G401 (cell line): ENCODE measurements around the gene C15orf40. TPM values are rescaled to one million over a fixed set of nuclear protein-coding genes. Genes with fewer than 3 reads are reported as not detected.
"Not testable (repeated sequence)": the region's sequence is repeated elsewhere in the genome, so short reads cannot be mapped to it uniquely, and the experiment has no call there.

ENCODE experiments used
- DNase-seq: peaks from one replicate; pipeline ENCODE4 v3.0.0-alpha.2; 2015; ENCODE audit warnings: low spot score
- in situ Hi-C: cut with HindIII; loops from 2 replicates; pipeline ENCODE4 v1.10.0; 2016; ENCODE audit warnings: low sequenced_read_pairs, mixed read lengths
- total RNA-seq: library from RNA; depleted of rRNA; stranded (reverse); fragments of >200 nt; shearing (Covaris generic); gene quantifications from 2 replicates; pipeline ENCODE4 v1.2.3, GENCODE V29; 2014; rRNA removed

C15orf40 gene
- 15.7 and 21.2 TPM in 2 replicates for total RNA-seq

DNA sequence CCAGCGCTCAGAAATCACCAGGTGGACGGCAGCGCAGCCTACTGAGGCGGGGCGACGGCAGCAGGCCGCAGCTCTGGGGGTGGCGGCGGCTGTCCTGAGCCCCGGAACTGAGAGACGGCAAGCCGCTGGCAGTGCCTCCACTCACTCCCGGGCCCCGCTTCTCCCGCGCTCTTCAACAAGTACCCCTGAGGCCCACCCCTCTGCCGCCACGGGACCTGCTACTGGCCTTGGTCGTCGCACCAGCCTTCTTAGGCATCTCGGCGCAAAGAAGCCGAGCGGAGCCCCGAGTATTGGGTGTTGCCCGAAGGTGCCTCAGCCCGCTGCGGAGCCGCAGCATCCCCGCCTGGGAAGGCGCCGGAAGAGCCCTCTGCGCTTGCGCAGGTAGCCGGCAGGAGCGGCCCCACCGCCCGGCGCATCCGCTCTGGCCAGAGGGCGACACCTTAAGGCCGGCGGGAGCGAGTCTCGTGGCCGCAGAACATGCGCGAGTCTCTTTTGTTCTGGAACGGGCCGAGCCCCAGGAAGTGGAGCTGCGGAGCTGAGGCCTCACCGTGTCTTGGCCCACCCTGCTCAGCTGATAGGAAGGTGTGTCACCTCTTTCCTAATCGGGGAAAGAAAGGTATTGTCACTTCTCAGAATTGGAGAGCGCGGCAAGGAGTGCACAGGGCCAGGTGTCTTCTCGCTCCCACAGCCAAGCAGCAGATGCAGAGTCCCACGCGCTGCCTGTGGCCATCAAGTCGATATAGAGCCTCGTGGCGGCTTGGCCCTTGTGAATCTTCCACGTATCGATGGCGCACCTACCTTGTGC lies at the start of gene C15orf40:
Gene C15orf40 (minus strand): TSS at position 369 of the 805 bp plus-strand sequence. CDS start 32 bp downstream, at position 337.
- in situ Hi-C loops, result no loop called here
- peak; percentile 89 for DNase-seq

- in situ Hi-C loops, result no loop called here
- DNase-seq, result no peak
These were observed 46.4 kb upstream of the C15orf40 start for GRCh38 chr15:83057696-83058376.

DNA sequence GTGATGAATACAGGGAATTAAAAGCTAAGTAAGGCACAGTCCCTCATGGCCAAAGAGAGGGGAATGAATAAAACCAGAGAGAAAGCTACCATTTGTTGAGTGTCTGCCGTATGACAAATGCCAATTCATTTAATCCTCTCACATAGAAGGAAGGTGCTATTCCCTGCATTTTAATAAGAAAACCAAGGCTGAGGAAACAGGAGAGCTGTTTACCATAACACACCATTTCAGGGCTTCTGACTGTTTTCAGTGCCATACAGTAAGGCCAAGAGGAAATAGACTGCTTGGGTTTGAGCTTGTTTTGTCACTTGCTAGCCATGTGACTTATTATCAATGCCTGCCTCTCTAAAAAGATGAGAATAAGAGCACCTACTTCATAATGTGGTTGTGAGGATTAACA lies 45.6 kb upstream of the C15orf40 start:
- no peak for DNase-seq
- in situ Hi-C loops, result no loop called here

GRCh38 chr15:83053151-83053550 lies 41.7 kb upstream of the C15orf40 start:
- in situ Hi-C loops, result no loop called here
- DNase-seq, result no peak

GRCh38 chr15:83046558-83047127 lies 35.2 kb upstream of the C15orf40 start:
- in situ Hi-C loops, result no loop called here
- no peak for DNase-seq

DNA sequence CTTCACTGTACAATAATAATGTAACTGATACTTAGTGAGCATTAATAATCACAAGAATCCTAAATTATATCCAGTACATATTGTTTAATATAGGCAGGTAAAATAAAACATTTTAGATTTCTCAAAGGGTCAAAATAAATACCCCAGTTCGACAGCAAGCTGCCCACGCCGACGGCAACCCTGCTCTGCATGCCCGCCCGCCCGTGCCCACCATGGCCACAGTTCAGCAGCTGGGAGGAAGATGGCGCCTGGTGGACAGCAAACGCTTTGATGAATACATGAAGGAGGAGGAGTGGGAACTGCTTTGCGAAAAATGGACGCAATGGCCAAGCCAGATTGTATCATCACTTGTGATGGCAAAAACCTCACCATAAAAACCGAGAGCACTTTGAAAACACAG lies 32.7 kb upstream of the C15orf40 start:
- in situ Hi-C loops, result no loop called here
- DNase-seq, result no peak

- no peak for DNase-seq
- in situ Hi-C loops, result no loop called here
These were observed 27.8 kb upstream of the C15orf40 start for GRCh38 chr15:83039206-83039605.

- in situ Hi-C loops, result no loop called here
- DNase-seq, result no peak
These were observed 24.8 kb upstream of the C15orf40 start for GRCh38 chr15:83036253-83036652.

DNA sequence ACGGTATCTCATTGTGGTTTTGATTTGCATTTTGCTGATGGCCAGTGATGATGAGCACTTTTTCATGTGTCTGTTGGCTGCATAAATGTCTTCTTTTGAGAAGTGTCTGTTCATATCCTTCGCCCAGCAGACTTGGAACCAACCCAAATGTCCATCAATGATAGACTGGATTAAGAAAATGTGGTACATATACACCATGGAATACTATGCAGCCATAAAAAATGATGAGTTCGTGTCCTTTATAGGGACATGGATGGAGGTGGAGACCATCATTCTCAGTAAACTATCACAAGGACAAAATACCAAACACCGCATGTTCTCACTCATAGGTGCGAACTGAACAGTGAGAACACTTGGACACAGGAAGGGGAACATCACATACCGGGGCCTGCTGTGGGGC lies 19.8 kb upstream of the C15orf40 start:
- DNase-seq, in situ Hi-C loops: not testable (repeated sequence)

- no peak for DNase-seq
- in situ Hi-C loops, result no loop called here
These were observed 18.6 kb upstream of the C15orf40 start for GRCh38 chr15:83030021-83030420.

- in situ Hi-C loops, result no loop called here
- no peak for DNase-seq
These were observed 7.0 kb upstream of the C15orf40 start for GRCh38 chr15:83018436-83018835.

GRCh38 chr15:83016906-83017305 lies 5.5 kb upstream of the C15orf40 start:
- in situ Hi-C loops, result no loop called here
- no peak for DNase-seq

DNA sequence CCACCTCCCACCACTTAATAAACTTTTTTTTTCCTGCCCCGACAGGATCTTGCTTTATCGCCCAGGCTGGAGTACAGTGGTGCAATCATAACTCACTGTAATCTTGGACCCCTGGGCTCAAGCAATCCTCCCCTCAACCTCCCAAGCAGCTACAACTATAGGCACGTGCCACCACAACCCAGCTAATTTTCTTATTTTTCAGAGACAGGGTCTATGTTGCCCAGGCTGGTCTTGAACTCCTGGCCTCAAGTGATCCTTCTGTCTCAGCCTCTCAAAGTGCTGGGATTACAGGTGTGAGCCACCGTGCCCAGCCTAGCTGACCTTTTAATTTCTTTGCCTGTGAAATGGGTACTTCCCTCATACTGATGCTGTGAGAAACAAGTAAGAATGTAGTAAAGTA lies 3.9 kb upstream of the C15orf40 start:
- in situ Hi-C loops, result no loop called here
- no peak for DNase-seq

GRCh38 chr15:83014205-83014653 lies 2.8 kb upstream of the C15orf40 start:
- in situ Hi-C loops, result no loop called here

GRCh38 chr15:83012636-83013035 lies 1.2 kb upstream of the C15orf40 start:
- in situ Hi-C loops, result no loop called here
- DNase-seq, result no peak

More at GRCh38 chr15:83014205-83014653, 2.8 kb upstream of the C15orf40 start:
- DNase-seq, result no peak

- in situ Hi-C loops, result no loop called here
- no peak for DNase-seq
These were observed 612 bp upstream of the C15orf40 start for GRCh38 chr15:83012076-83012426.

DNA sequence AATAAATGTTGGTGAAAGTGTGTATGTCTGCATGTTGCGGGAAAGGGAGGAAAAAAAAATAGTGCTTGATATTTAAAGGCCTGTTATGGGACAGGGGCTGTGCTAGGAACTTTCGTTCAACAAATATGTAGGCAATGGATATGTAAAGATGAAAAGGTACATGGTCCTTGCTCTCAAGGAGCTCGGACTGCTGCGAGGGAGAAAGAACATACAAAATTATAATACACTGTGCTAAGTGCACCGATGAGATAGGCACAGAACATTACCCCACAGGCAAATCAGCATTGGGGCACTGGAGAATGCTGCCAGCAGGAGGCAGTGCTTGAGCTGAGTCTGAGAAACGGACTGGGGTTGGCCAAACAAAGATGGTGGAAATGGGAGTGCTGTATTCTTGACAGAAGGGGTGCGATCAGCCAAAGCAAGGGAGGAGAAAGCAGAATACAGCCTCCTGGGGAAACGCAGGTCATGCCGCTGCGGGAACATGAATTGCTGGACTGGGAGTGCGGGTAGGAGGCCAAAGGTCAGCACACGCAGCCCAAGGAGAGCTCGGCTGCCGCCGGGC lies 649 bp downstream of the C15orf40 start:
- DNase-seq, result peak; percentile 68
- in situ Hi-C loops, result no loop called here

GRCh38 chr15:83000672-83001031 lies 10.8 kb downstream of the C15orf40 start:
- in situ Hi-C loops, DNase-seq: not testable (repeated sequence)

- DNase-seq, result peak; percentile 56
These were observed 11.4 kb downstream of the C15orf40 start for GRCh38 chr15:82999905-83000671.

More at GRCh38 chr15:82999905-83000671, 11.4 kb downstream of the C15orf40 start:
- in situ Hi-C loops, result no loop called here
